ENCODE measurements around the gene FSD2. TPM values are rescaled to one million over a fixed set of nuclear protein-coding genes. Genes with fewer than 3 reads are reported as not detected.

Gene FSD2
- total RNA-seq, 4 donors from 2014 or later: not detected

DNA sequence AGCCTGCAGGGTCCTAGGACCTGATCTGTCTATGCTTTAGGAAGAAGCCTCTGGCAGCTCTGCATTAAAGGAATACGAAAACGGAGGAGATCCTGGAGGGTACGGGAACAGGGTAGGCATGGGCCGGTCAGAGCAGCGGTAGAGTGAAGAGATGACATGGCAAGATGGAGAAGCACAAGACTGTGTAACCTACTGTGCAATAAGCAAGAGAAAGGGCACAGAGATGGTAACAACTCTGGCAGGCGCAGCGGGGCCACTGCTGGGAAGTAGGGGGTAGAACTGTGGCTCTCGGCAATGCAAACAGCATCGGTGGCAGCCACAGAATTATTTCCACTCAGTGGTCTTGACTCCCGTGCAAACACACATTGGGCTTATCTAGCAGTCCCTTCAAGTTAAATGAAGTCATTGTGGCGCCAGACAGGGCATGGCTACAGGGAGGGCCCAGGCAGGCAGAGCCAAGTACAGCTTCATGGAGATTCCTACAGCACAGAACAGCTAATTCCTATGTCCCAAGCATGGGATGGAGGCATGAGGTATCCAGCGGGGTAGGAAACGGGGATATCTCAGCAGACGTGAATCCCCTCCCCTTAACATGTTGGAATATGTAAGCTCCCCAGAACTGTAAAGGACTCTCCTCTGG is 32.3 kb upstream of the FSD2 start:
- TF ChIP-seq, protein P1, sequence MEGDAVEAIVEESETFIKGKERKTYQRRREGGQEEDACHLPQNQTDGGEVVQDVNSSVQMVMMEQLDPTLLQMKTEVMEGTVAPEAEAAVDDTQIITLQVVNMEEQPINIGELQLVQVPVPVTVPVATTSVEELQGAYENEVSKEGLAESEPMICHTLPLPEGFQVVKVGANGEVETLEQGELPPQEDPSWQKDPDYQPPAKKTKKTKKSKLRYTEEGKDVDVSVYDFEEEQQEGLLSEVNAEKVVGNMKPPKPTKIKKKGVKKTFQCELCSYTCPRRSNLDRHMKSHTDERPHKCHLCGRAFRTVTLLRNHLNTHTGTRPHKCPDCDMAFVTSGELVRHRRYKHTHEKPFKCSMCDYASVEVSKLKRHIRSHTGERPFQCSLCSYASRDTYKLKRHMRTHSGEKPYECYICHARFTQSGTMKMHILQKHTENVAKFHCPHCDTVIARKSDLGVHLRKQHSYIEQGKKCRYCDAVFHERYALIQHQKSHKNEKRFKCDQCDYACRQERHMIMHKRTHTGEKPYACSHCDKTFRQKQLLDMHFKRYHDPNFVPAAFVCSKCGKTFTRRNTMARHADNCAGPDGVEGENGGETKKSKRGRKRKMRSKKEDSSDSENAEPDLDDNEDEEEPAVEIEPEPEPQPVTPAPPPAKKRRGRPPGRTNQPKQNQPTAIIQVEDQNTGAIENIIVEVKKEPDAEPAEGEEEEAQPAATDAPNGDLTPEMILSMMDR (IDR thresholded peaks at IDR 0.05): no peak
- no peak for TF ChIP-seq POLR2A (IDR thresholded peaks at IDR 0.05)
- no peak for DNase-seq
- no peak overlapping the region for H3K27ac ChIP-seq

DNA sequence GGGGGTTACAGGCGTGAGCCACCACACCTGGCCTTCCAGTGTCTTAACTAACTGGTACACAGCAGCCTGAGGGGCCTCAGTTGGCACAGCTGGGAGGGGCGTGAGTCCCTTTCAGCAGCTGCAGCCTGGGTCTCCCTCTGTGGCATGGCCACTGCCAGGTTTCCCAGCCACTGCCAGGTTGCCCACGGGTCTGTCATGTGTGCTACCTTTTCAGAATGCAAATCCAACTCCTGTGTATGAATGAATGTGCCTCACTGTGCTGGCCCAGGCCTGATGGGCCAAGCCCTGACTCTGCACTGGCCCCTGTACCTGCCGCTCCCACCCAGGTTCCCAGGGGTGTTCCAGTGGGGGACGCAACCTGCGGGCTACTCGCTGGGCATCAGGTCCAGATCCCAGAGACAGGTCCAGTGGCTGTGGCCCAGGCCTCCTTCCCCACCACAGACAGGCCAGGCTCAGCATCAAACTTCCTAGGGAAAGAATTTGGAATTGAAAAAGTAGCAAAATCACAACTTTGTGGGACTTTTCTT is 29.6 kb upstream of the FSD2 start:
- Histone ChIP-seq H3K27ac (no peak overlapping the region), H3K4me3 (no peak overlapping the region), H3K4me1 (peaks cover 5 to 27% (median 18%) of the 10 kb centered on the region in 3 donors), H3K27me3 (no peaks in the 10 kb centered on the region), H3K36me3 (peaks cover 11 to 88% (median 42%) of the 10 kb centered on the region in 3 donors), H3K9me3 (no peaks in the 10 kb centered on the region)
- WGBS, 2 donors: 83 to 87% methylated on average over 2 to 3 of the region's 7 CpGs
- intact Hi-C loops (cut with DNase I): no loop called here
- no peak for DNase-seq
- TF ChIP-seq, protein P1 (IDR thresholded peaks at IDR 0.05): no peak
- TF ChIP-seq POLR2A (IDR thresholded peaks at IDR 0.05): no peak

More for the DNA sequence above, 32.3 kb upstream of the FSD2 start:
- Histone ChIP-seq H3K9me3 (no peaks in the 10 kb centered on the region), H3K4me3 (no peak overlapping the region), H3K4me1 (peaks cover 0 to 7% (median 2%) of the 10 kb centered on the region in 3 donors), H3K36me3 (peaks cover 11 to 62% (median 29%) of the 10 kb centered on the region in 3 donors), H3K27me3 (no peaks in the 10 kb centered on the region)
- intact Hi-C loops (cut with DNase I): no loop called here
- WGBS, 2 donors: 92 to 97% methylated on average over 13 to 14 of the region's 14 CpGs

DNA sequence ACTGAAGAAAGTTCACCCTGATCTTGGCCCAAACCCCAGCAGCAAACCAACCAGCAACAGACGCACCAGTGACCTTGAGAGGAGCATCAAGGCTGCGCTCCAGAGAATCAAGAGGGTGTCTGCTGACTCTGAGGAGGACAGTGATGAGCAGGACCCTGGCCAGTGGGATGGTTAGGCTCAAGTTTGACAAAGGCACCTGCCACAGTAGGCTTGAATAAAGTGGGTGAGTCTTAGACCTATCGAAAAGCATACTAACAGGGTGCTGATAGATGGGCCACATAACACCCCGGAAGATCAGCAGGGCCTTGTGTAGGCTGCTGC is 27.5 kb upstream of the FSD2 start:
- H3K4me3 ChIP-seq: no peak overlapping the region
- WGBS, 2 donors: 79 to 85% methylated on average over 2 to 4 of the region's 4 CpGs
- H3K36me3 ChIP-seq: peaks cover 15 to 99% (median 52%) of the 10 kb centered on the region in 3 donors
- peak overlapping the region; percentile 30 to 74 (median 52) for H3K27ac ChIP-seq
- H3K27me3 ChIP-seq: no peaks in the 10 kb centered on the region
- TF ChIP-seq, protein P1 (IDR thresholded peaks at IDR 0.05): no peak
- no peak for TF ChIP-seq POLR2A (IDR thresholded peaks at IDR 0.05)
- DNase-seq: no peak
- intact Hi-C loops (cut with DNase I): no loop called here
- no peaks in the 10 kb centered on the region for H3K9me3 ChIP-seq
- H3K4me1 ChIP-seq: peaks cover 5 to 27% (median 18%) of the 10 kb centered on the region in 3 donors

DNA sequence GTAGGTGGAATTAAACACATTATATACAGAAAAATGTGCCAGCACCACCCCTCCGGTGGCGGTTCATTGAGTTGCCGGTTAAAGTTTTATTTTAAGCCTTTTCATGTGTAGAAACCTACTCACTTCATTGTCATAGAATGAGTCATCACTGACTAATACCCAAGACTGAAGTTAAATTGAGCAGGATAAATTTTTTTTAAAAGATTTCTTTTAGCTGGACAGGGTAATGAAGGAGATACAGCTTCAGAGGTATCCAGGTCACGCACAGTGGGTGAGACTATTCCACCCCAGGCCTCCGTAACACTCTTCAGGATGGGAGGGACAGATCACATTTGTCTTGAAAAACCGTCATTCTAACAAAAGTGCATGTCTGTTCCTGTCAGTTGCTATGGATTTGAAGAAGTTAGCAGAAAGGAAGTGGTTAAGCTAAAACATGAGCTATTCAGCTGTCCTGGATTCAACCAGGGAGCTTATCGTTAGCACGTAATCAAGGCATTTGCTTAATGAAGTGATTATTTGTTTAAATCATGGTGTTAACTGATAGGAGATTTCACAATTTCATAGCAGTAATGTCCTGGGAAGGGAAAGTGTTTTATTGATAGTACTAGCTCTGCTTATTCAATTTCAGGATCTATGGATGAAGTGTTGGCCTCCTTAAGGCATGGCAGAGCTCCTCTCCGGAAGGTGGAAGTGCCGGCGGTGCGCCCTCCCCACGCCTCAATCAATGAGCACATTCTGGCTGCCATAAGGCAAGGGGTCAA is 26.9 kb upstream of the FSD2 start:
- peaks cover 20 to 99% (median 57%) of the 10 kb centered on the region in 3 donors for H3K36me3 ChIP-seq
- intact Hi-C loops (cut with DNase I): no loop called here
- H3K27me3 ChIP-seq: no peaks in the 10 kb centered on the region
- H3K9me3 ChIP-seq: no peaks in the 10 kb centered on the region
- H3K4me1 ChIP-seq: peaks cover 5 to 27% (median 18%) of the 10 kb centered on the region in 3 donors
- H3K4me3 ChIP-seq: no peak overlapping the region
- peak overlapping the region; percentile 30 to 74 (median 52) for H3K27ac ChIP-seq
- TF ChIP-seq, protein P1 (IDR thresholded peaks at IDR 0.05): peak in 1 of 6 experiments; percentile 35
- TF ChIP-seq POLR2A (IDR thresholded peaks at IDR 0.05): no peak
- WGBS, 2 donors: 16 to 39% methylated on average over 11 to 13 of the region's 13 CpGs
- no peak for DNase-seq

Data from esophagus squamous epithelium (tissue), 5 donors.